GM21447 (cell line): ENCODE measurements around the gene ADAMTS9.

ENCODE experiments used
- ATAC-seq: cut with Tn5 transposase; IDR thresholded peaks from one replicate; pipeline ENCODE4 v1.9.1; 2021; ENCODE audit not compliant: unreplicated experiment

Gene ADAMTS9

GRCh38 chr3:64658001-64658400 is 29.8 kb downstream of the ADAMTS9 start:
- ATAC-seq = no peak

DNA sequence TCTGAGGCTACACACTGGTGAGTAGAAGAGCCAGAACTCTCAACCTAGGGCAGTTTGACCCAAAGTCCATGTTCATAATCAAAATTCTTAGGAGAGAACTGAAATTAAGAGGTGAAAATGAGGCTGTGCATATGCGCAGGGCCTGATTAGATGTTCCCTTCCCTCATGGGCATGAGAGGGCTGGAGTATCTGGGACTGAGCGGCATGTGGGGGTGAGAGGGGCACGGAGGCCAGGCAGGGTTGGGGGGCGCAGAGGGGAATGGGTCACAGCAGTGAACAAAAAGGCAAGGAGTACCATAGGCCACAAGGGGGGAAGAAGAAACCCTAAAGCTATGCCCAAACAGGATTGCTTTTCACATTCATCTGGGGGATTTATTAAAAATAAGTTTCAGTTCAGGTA is 31.3 kb downstream of the ADAMTS9 start:
- no peak for ATAC-seq

DNA sequence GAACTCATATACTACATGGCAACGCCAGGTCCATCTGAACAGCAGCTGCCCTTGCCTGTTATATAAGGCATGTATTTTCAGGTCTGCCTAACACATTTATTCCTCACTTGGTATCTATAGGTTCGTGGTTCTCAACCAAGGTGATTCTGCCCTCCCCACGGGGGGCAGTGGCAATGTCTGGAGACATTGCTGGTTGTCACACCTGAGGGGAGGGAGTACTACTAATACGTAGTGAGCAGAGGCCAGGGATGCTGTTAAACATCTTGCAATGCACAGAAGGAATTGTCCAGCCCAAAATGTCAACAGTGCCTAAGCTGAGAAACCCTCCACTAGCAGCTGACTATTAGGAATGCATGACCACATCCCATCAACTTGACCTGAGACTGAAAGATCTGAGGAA is 32.6 kb downstream of the ADAMTS9 start:
- ATAC-seq = no peak

DNA sequence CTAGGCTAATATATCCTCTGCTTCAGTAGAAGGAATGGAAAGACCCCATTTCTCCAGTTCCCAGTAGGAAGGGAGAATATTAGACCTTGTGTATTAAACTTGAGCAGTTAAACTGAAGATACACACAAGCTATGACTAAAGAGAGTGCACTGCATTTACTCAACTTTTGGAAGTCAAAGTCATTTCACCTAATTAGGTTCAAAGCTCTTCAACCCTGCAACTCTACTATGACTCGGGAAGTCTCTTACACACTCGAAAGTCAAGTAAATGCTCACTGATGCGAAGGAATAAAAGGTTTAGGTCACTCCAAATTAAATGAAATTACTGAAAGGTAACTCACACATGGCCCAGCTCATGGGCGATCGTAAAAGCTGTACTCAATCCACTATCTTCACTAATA is 33.8 kb downstream of the ADAMTS9 start:
- no peak for ATAC-seq

- ATAC-seq = no peak
Observed at GRCh38 chr3:64653101-64653500, 34.7 kb downstream of the ADAMTS9 start.

GRCh38 chr3:64651741-64652241 is 36.0 kb downstream of the ADAMTS9 start:
- no peak for ATAC-seq

DNA sequence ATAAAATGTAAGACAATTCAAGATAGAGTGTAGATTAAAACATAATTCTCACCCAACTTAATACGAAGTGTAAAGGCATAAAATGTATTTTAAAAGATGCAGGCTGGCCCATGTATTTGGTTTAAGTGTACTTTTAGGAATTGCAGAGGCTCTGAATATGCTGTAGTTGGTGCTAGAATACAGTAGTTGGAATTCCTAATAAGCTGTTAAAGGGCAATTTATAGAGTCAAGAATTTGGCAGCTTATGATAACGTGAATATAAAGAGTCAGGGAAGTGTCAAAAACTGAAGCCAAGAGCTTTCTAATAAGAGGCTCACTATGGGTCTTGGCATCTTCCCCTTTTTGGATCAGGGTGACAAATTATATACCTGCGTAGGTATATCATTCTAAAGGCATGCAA is 36.5 kb downstream of the ADAMTS9 start:
- ATAC-seq = no peak

- no peak for ATAC-seq
Observed at GRCh38 chr3:64650715-64651114, 37.1 kb downstream of the ADAMTS9 start.

DNA sequence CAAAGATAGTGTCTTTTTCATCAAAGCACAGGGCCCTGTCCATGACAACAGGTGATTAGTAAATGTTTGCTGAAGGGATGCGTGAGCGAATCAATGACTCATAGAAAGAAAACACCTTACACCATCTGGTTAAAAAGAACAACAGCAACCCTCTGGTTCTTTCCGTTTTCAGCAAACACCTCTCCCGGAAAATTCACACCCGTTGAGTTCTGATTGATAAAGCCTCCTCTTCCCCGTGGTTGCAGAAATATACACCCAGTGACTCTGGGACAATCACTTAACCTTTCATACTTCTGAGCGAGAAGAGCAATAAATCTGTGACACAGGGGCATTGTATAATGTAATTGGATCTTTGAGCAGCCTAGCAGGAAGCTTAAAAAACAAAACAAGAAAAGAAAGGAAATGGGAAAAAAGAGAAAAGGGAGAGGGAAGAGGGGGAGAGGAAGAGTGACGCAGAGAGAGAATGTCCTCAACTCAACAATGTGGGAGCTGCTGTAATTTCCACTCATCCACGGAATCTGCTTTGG is 37.6 kb downstream of the ADAMTS9 start:
- ATAC-seq = no peak

GRCh38 chr3:64648927-64649906 is 38.6 kb downstream of the ADAMTS9 start:
- no peak for ATAC-seq

- ATAC-seq = no peak
Observed at GRCh38 chr3:64647825-64648224, 40.0 kb downstream of the ADAMTS9 start.

- ATAC-seq = no peak
Observed at GRCh38 chr3:64645243-64645642, 42.6 kb downstream of the ADAMTS9 start.

DNA sequence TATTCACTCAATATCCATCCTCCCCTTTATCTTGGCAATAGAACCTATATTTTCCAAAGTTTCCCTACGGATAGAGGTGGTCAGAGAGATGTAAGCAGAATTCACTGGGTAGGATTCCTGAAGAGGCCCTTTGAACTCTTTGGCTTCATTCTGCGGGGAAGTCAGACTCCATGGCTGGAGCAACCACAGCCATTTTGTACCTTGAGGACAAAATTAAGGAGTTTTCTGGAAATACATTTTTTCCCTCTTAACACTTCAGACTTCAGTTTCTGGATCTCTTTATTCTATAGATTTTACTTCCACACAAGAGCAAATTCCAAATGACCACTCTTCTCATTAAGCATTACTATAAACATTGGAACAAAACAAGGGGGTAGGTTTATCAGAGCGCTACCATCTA is 43.3 kb downstream of the ADAMTS9 start:
- ATAC-seq = no peak

DNA sequence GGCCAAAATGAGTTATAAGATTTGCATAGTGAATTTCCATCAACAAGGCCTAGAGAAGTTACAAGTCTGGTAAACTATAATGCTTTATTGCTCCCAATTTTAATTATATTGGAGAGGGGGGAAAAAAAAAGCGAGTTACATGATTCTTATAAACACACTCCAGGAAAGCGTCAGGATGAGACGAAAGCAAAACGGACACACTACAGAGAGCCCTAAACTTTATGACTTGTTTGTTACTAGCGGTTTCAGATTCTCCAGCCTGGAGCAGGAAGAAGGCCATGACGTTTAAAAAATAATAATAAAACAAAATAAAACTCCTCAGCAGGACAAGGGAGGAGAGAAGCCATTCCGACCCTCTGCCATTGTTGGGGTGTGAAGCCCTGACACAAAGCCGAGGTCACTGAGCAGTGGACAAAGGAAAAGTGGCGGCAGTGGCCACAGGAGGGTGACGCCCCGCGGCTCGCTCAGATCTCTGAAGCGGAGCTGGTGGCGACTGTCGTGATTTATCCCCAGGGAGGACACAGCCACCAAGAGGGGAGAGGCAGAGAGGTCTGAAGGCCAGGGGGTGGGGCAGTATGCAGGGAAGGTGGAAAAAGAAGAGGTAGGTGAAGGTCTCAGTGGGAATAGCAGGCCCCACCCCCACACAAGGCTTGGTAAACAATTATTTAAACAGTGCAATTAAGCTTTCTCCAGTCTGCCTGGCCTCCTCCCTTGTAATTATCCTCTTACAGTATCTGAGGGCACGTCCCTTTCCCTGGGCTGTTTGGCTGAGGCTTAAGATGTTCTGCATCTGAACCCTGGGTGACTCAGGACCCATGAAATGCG is 45.3 kb downstream of the ADAMTS9 start:
- ATAC-seq = no peak

- no peak for ATAC-seq
Observed at GRCh38 chr3:64638981-64639481, 48.8 kb downstream of the ADAMTS9 start.

GRCh38 chr3:64638511-64638910 is 49.3 kb downstream of the ADAMTS9 start:
- no peak for ATAC-seq

GRCh38 chr3:64634417-64634816 is 53.4 kb downstream of the ADAMTS9 start:
- no peak for ATAC-seq

GRCh38 chr3:64631951-64632350 is 55.8 kb downstream of the ADAMTS9 start:
- ATAC-seq = no peak

DNA sequence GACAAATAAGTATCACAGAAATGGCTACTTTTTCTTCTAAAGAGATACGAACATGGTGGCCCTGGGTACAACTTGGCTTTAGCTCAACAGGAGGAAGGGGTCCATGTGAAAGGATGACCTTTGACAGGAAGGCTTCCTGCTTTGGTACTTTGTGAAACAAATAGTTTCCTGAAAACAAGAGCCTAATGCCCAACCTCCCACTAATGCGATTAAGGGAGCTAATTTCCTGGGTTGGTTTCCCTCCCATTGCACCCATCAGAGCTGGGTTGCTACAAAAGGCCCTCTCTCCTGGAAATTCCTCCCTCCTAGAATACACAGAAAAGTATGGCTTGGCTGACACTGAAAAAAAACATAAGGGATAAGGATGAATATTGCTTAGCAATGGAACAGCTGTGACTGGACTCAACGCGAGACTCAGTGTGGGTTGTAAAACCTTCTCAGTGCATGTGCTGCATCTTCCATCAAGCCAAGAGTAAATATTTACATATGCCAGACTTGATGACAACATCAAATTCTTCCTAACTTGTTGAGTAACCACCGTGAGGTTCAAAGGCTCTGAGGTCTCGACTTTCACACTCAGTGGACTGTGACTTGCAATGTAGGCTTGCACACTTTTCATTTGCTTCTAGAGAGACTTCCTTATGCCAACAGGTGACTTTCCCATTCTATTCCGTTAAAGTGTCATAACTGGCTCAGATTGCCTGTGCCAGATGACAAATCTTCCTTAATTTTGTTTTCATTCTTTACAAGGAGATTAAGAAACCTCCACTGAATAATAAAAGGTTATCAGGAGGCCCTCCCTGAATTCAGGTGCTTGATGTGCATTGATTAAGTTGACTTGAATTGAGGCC is 60.1 kb downstream of the ADAMTS9 start:
- no peak for ATAC-seq

DNA sequence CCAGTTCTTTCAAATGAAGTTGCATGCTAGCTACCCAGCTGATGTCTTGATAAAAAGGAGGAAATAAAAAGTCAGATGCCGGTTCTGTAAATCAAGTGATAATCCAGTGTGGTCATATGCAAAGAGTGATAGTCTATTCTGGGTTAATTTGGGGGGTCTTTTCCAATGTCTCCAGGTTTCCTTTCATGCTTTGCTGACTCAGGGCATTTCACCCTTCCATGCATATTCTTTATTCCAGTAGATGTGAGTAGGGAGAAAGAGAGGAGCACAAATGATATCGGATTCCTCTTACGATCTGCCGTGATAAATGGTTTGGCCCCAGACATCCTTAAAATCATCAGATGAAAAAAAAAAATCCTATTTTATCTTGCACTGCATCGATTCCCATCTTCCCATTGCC is 60.8 kb downstream of the ADAMTS9 start:
- no peak for ATAC-seq
